Osteoblast (primary cell): ENCODE data around the gene PKIG. TPM values are rescaled to one million over a fixed set of nuclear protein-coding genes. Genes with fewer than 3 reads are reported as not detected.

ENCODE experiments used
- DNase-seq: peaks from one replicate; pipeline ENCODE4 v3.0.0; 2011; ENCODE audit warnings: low spot score, mixed read lengths; ENCODE audit not compliant: insufficient read length; ENCODE audit errors: missing footprints
- H2AFZ ChIP-seq: 2 replicates; pipeline ENCODE4 v1.6.0; 2011; ENCODE audit warnings: mild to moderate bottlenecking, low read length
- H3K27ac ChIP-seq: 2 replicates; pipeline ENCODE4 v1.5.1; 2011; ENCODE audit warnings: mild to moderate bottlenecking, low read depth, low read length, moderate library complexity
- H3K27me3 ChIP-seq: 2 replicates; pipeline ENCODE4 v1.6.0; 2012; ENCODE audit warnings: mild to moderate bottlenecking, control low read depth, inconsistent platforms, low read length, moderate library complexity; ENCODE audit not compliant: insufficient read depth
- H3K36me3 ChIP-seq: 2 replicates; pipeline ENCODE4 v1.5.1; 2011; ENCODE audit warnings: mild to moderate bottlenecking, low read length, control low read depth, moderate library complexity; ENCODE audit not compliant: insufficient read depth
- H3K4me1 ChIP-seq: 2 replicates; pipeline ENCODE4 v1.5.1; 2011; ENCODE audit warnings: mild to moderate bottlenecking, low read length, control low read depth, moderate library complexity; ENCODE audit not compliant: insufficient read depth
- H3K4me2 ChIP-seq: 2 replicates; pipeline ENCODE4 v1.6.0; 2011; ENCODE audit warnings: mild to moderate bottlenecking, low read length; ENCODE audit not compliant: insufficient read depth
- H3K4me3 ChIP-seq: fragments of 200-600 bp; sonication (generic); 3 replicates; pipeline ENCODE4 v1.5.1; 2012; ENCODE audit warnings: mild to moderate bottlenecking, low read length, inconsistent platforms; ENCODE audit not compliant: insufficient read depth
- H3K79me2 ChIP-seq: 2 replicates; pipeline ENCODE4 v1.6.0; 2012; ENCODE audit warnings: mild to moderate bottlenecking, low read length, control low read depth, inconsistent platforms; ENCODE audit not compliant: insufficient read depth
- H3K9me3 ChIP-seq: 2 replicates; pipeline ENCODE4 v1.5.1; 2011; ENCODE audit warnings: low read depth, low read length, control low read depth
- H4K20me1 ChIP-seq: 2 replicates; pipeline ENCODE4 v1.6.0; 2012; ENCODE audit warnings: mild to moderate bottlenecking, low read length, control low read depth; ENCODE audit not compliant: insufficient read depth
- total RNA-seq: library from RNA; depleted of rRNA; stranded (reverse); fragments of >200 nt; gene quantifications from 2 replicates; pipeline ENCODE4 v1.2.3, GENCODE V29; 2012
- TF ChIP-seq, protein P1 (sequence below): IDR thresholded peaks from 2 replicates; pipeline ENCODE4 v1.5.1; 2011; ENCODE audit warnings: mild to moderate bottlenecking, low read depth, low read length, moderate library complexity; ENCODE audit errors: extremely low read depth

PKIG gene
- total RNA-seq, 1 donor, result 107 TPM

DNA sequence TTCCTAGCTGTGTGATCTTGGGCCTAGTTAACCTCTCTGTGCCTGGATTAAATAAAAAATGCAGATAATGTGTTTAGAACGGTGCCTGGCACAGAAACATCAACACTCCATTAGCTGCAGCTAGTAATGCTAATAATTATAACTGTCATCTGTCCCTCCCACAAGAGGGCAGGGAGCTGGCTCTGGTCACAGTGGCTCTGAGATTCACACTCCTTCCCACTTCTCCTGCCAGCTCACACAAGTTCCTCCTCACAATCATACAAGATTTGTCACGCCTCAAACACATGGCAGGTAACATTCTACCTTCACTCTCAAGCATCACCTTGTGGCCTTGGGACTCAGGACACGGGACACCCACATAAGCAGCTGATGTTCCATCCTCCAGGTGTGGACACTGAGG is 66.7 kb downstream of the PKIG start:
- Histone ChIP-seq H2AFZ (no peak overlapping the region), H3K9me3 (no peaks in the 10 kb centered on the region), H3K4me1 (peaks cover 17% of the 10 kb centered on the region), H3K4me2 (no peak overlapping the region), H3K4me3 (no peak overlapping the region), H3K79me2 (no peaks in the 10 kb centered on the region), H3K36me3 (no peaks in the 10 kb centered on the region), H3K27me3 (no peaks in the 10 kb centered on the region), H3K27ac (no peak overlapping the region), H4K20me1 (no peaks in the 10 kb centered on the region)
- DNase-seq, result no peak
- TF ChIP-seq, protein P1, sequence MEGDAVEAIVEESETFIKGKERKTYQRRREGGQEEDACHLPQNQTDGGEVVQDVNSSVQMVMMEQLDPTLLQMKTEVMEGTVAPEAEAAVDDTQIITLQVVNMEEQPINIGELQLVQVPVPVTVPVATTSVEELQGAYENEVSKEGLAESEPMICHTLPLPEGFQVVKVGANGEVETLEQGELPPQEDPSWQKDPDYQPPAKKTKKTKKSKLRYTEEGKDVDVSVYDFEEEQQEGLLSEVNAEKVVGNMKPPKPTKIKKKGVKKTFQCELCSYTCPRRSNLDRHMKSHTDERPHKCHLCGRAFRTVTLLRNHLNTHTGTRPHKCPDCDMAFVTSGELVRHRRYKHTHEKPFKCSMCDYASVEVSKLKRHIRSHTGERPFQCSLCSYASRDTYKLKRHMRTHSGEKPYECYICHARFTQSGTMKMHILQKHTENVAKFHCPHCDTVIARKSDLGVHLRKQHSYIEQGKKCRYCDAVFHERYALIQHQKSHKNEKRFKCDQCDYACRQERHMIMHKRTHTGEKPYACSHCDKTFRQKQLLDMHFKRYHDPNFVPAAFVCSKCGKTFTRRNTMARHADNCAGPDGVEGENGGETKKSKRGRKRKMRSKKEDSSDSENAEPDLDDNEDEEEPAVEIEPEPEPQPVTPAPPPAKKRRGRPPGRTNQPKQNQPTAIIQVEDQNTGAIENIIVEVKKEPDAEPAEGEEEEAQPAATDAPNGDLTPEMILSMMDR, result no peak

- Histone ChIP-seq H3K4me1 (peaks cover 13% of the 10 kb centered on the region), H3K36me3 (no peaks in the 10 kb centered on the region), H2AFZ (no peak overlapping the region), H4K20me1 (no peaks in the 10 kb centered on the region), H3K27ac (no peak overlapping the region), H3K9me3 (no peaks in the 10 kb centered on the region), H3K79me2 (no peaks in the 10 kb centered on the region), H3K4me2 (no peak overlapping the region), H3K27me3 (peaks cover 3% of the 10 kb centered on the region), H3K4me3 (no peak overlapping the region)
- DNase-seq, result no peak
- TF ChIP-seq, protein P1, result no peak
These were observed 67.6 kb downstream of the PKIG start for GRCh38 chr20:44649976-44650375.

GRCh38 chr20:44650771-44651433 is 68.5 kb downstream of the PKIG start:
- Histone ChIP-seq H2AFZ (peak overlapping the region; percentile 88), H3K27me3 (peaks cover 6% of the 10 kb centered on the region), H3K4me2 (peak overlapping the region; percentile 90), H3K4me1 (peaks cover 13% of the 10 kb centered on the region), H3K79me2 (no peaks in the 10 kb centered on the region), H3K27ac (no peak overlapping the region), H3K36me3 (no peaks in the 10 kb centered on the region), H3K9me3 (no peaks in the 10 kb centered on the region), H4K20me1 (no peaks in the 10 kb centered on the region), H3K4me3 (peak overlapping the region; percentile 76)
- no peak for DNase-seq
- TF ChIP-seq, protein P1, result no peak

DNA sequence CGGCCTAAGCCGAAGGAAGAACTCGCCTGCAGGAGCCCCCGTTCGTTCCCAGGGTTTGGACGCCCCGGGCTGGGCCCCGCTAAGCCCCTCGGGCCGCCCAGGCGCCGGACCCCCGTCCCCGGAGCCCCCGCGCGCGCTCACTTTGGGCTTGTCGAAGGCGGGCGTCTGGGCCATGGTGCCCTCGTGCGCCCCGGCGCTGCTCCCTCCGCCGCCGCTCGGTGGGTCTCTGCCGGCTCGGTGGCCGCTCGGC is 69.0 kb downstream of the PKIG start:
- TF ChIP-seq, protein P1, result no peak
- no peaks in the 10 kb centered on the region for H4K20me1 ChIP-seq
- H2AFZ ChIP-seq, result peak overlapping the region; percentile 88
- no peak for DNase-seq
- peaks cover 13% of the 10 kb centered on the region for H3K4me1 ChIP-seq
- peak overlapping the region; percentile 76 for H3K4me3 ChIP-seq
- no peak overlapping the region for H3K27ac ChIP-seq
- H3K36me3 ChIP-seq, result no peaks in the 10 kb centered on the region
- H3K4me2 ChIP-seq, result peak overlapping the region; percentile 90
- H3K79me2 ChIP-seq, result no peaks in the 10 kb centered on the region
- peaks cover 6% of the 10 kb centered on the region for H3K27me3 ChIP-seq
- no peaks in the 10 kb centered on the region for H3K9me3 ChIP-seq
